T-helper 2 cell treated with Interferon-gamma antibody and Interleukin-4, amounts not matched to agents 5 μg/mL and 100 μg/mL, for 36 hours (primary cell): ENCODE results near the gene NEURL1.

ENCODE experiments used
- DNase-seq: peaks from one replicate; pipeline ENCODE4 v3.0.0; 2021; ENCODE audit warnings: low spot score
- H3K27ac Mint-ChIP-seq: one replicate; pipeline ENCODE4 v1.8.0; 2021; ENCODE audit warnings: mild to moderate bottlenecking, mixed read lengths
- H3K27me3 Mint-ChIP-seq: one replicate; pipeline ENCODE4 v1.8.0; 2021; ENCODE audit warnings: low read depth, mixed read lengths
- H3K36me3 Mint-ChIP-seq: one replicate; pipeline ENCODE4 v1.8.0; 2021; ENCODE audit warnings: low read depth, mixed read lengths
- H3K4me1 Mint-ChIP-seq: one replicate; pipeline ENCODE4 v1.8.0; 2021; ENCODE audit warnings: low read depth, mixed read lengths
- H3K4me3 Mint-ChIP-seq: one replicate; pipeline ENCODE4 v1.8.0; 2022; ENCODE audit warnings: mild to moderate bottlenecking, moderate library complexity, mixed read lengths
- H3K9me3 Mint-ChIP-seq: one replicate; pipeline ENCODE4 v1.8.0; 2021; ENCODE audit warnings: mixed read lengths

Gene NEURL1, protein sequence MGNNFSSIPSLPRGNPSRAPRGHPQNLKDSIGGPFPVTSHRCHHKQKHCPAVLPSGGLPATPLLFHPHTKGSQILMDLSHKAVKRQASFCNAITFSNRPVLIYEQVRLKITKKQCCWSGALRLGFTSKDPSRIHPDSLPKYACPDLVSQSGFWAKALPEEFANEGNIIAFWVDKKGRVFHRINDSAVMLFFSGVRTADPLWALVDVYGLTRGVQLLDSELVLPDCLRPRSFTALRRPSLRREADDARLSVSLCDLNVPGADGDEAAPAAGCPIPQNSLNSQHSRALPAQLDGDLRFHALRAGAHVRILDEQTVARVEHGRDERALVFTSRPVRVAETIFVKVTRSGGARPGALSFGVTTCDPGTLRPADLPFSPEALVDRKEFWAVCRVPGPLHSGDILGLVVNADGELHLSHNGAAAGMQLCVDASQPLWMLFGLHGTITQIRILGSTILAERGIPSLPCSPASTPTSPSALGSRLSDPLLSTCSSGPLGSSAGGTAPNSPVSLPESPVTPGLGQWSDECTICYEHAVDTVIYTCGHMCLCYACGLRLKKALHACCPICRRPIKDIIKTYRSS

DNA sequence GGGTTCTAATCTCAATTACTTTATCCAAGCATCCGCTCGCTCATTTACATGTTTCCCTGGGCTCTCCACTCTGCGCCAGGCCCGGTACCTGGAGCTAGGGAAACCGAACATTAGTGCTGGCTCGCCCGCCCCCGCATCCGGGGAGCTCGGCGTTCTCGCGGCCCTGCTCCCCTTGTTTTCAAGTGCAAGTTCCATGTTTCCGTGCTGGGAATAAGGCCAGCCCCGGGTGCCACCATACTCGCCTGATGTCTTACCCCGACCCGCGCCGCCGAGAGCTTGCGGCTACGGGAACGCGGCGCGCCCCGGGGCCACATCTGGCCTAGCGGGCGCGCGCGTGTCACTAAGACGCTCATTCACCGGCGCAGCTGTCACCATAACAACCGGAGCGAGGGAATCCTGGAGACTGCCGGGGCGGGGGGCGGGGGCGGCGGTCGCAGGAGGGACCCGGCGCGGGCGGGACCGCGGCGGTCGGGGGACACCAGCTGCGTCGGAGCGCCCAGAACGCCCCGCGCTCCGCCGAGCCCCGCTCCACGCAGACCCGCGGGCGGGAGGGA lies at the start of gene NEURL1:
Gene NEURL1, plus strand, starts transcription at position 344 of the 554 bp plus-strand sequence. CDS start 683 bp downstream, outside the sequence.
- Mint-ChIP-seq H3K4me3 (peak within 1 kb of the TSS; percentile 85), H3K9me3 (no peaks in the 10 kb centered on the region), H3K27ac (no peak within 1 kb of the TSS), H3K36me3 (no peaks in the 10 kb centered on the region), H3K27me3 (peaks cover 64% of the 10 kb centered on the region), H3K4me1 (peaks cover 9% of the 10 kb centered on the region)
- DNase-seq, result peak; percentile 36

DNA sequence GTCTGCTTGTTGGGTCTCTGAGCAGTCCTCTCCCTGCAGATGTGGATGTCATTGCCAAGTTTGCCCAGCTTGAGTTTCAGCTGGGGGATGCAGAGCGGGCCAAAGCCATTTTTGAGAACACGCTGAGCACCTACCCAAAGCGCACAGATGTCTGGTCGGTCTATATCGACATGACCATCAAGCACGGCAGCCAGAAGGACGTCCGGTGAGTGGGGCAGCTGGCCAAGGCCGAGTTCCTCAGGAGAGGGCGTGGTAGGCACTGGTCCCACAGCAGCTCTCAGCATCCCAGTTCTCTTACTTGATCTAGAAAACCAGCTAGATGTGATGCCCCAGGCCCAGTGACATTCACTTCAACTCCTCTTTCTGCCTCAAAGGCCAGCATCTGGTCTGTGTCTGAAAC lies 49.0 kb upstream of the NEURL1 start:
- H3K27me3 Mint-ChIP-seq, result no peaks in the 10 kb centered on the region
- H3K4me1 Mint-ChIP-seq, result peaks cover 27% of the 10 kb centered on the region
- H3K9me3 Mint-ChIP-seq, result no peaks in the 10 kb centered on the region
- DNase-seq, result no peak
- no peak overlapping the region for H3K27ac Mint-ChIP-seq
- peaks cover 73% of the 10 kb centered on the region for H3K36me3 Mint-ChIP-seq
- no peak overlapping the region for H3K4me3 Mint-ChIP-seq

DNA sequence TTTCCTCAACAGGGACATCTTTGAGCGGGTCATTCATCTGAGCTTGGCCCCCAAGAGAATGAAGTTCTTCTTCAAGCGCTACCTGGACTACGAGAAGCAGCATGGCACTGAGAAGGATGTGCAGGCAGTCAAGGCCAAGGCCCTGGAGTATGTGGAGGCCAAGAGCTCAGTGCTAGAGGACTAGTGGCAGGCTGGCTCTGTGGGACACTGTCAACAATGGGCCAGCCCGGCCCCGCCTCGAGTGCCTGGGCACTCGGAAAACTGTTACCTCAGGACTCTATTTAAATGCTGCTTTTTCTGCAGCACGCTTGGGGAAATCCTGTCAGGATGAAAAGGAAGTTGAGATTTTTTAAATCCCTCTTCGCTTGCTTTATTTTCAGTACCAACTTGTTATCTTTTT lies 48.1 kb upstream of the NEURL1 start:
- Mint-ChIP-seq H3K9me3 (no peaks in the 10 kb centered on the region), H3K27ac (no peak overlapping the region), H3K27me3 (no peaks in the 10 kb centered on the region), H3K4me3 (no peak overlapping the region), H3K4me1 (peaks cover 34% of the 10 kb centered on the region), H3K36me3 (peaks cover 75% of the 10 kb centered on the region)
- no peak for DNase-seq

DNA sequence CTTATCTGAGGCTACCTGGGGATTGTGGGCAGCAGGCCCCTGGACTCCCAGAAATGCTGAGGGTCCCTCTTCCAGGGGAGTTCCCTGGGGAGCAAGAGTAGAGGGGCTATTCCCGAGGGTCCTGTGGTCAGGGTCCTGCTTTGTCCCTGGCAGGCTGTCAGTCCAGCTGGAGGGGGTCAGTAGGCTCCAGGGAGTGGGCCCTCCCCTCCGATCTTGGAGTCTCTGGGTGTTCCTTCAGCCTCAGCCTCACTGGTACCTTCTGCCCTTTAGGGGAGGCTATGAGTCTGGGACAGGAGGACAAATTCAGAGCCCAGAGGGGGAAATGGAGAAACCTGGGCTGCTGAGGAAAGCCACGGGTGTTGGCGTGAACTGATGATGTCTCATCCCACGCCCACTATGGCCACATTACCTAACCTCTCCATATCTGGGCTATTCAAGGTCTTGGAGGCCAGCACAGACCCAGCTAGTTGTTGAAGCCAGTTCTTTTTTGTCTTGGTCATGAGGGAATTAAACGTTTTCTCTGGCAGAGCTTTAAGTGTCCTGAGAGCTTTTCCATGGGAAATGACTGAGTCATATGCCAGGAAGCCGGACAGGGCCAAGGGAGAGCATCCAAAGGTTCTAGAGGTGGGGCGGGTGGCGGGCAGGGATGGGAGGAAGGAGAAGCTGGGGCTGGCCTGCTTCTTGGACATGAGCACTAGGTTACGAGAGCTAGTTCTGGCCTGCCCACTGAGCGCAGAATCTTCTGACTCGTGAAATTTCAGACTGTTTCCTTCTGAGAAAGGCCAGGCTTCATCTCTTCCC lies 47.5 kb upstream of the NEURL1 start:
- H3K4me1 Mint-ChIP-seq, result peaks cover 40% of the 10 kb centered on the region
- peak overlapping the region; percentile 36 for H3K27ac Mint-ChIP-seq
- H3K9me3 Mint-ChIP-seq, result no peaks in the 10 kb centered on the region
- H3K36me3 Mint-ChIP-seq, result peaks cover 76% of the 10 kb centered on the region
- no peak overlapping the region for H3K4me3 Mint-ChIP-seq
- no peak for DNase-seq
- no peaks in the 10 kb centered on the region for H3K27me3 Mint-ChIP-seq

DNA sequence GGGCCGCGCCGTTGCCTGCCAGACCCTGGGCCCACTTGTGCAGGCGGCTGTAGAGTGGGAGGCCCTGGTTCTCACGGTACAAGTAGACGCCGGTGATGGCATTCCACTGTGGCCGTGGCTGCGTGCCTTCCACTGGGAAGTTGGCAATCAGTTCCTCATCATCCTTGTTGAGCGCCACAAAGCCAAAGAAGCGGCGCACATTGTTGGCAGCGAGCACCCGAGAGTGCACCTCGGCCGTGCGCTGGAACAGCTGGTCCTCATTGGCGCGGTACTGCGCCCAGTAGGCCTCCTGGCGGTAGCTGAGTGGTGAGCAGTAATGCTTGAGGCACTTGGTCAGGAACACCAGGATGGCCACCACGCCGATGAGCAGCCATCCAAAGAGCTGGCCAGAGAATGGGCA lies 46.3 kb upstream of the NEURL1 start:
- no peak for DNase-seq
- Mint-ChIP-seq H3K27ac (no peak overlapping the region), H3K4me3 (no peak overlapping the region), H3K4me1 (peaks cover 42% of the 10 kb centered on the region), H3K27me3 (no peaks in the 10 kb centered on the region), H3K36me3 (peaks cover 77% of the 10 kb centered on the region), H3K9me3 (no peaks in the 10 kb centered on the region)

DNA sequence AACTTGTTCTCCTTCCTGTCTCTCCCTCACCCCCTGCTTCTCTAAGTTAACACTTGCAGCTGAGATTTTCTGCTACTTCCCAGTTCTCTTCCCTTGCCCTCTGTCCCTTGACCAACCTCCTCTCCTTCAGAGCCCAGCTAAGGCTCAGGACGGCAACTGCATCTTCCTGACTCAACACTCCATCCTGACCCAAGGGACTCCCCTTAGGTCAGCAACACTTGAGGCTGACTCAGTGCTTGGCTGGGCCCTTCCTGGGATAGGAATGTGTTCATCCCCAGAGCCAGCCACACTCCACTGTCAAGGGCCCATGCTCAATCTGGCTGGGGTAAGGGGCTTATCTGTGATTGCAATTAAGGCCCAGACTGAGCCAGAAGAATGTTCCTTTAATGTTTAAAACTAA lies 44.8 kb upstream of the NEURL1 start:
- peaks cover 68% of the 10 kb centered on the region for H3K36me3 Mint-ChIP-seq

DNA sequence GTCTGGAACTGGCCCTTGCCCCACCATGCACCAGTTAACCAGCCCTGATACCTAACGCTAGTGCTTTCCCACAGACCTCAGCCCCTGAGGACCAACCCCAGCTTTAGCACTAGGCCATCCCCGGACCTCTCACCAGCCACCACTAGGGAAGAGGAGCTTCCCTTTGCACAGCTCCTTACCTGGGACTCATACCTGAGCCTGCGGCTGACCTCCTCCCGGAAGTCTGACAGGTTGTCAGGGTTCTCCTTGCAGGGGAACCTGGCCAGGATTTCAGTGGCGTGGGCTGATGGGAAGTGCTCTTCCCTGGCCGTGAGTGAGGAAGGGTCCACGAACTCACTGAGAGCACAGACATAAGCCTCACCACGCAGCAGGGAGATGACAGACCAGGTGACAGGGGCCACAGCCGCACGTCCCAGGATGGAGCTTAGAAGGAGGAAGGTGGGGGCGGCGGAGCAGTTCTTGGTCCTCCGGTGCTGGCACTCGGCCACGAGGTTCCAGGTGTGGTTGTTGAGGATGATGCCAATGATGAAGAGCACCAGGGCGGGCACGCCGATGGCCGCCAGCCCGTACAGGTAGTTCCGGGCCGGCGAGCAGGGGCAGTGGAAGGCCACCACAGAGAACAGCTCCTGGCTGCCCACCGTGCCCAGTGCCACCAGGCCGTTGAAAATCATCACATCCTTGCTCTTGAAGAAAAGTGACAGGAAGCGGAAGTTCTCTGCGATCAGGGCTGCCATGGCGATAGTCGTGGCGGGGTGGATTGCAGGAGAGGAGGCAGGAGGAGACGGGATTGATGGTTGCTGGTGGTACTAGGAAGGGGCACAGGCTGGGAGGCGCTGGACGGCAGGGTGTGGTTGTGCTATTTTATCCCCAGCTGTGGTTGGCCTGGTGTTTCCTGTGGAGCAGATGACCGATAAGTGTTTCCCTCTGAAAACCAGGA lies 44.0 kb upstream of the NEURL1 start:
- peaks cover 54% of the 10 kb centered on the region for H3K4me1 Mint-ChIP-seq
- peak overlapping the region; percentile 94 for H3K4me3 Mint-ChIP-seq
- peaks cover 60% of the 10 kb centered on the region for H3K36me3 Mint-ChIP-seq
- peak overlapping the region; percentile 58 for H3K27ac Mint-ChIP-seq
- no peaks in the 10 kb centered on the region for H3K9me3 Mint-ChIP-seq
- DNase-seq, result no peak
- no peaks in the 10 kb centered on the region for H3K27me3 Mint-ChIP-seq

More for the DNA sequence above, 44.8 kb upstream of the NEURL1 start:
- peaks cover 52% of the 10 kb centered on the region for H3K4me1 Mint-ChIP-seq
- H3K27me3 Mint-ChIP-seq, result no peaks in the 10 kb centered on the region
- H3K27ac Mint-ChIP-seq, result peak overlapping the region; percentile 3
- no peaks in the 10 kb centered on the region for H3K9me3 Mint-ChIP-seq
- peak overlapping the region; percentile 94 for H3K4me3 Mint-ChIP-seq
- no peak for DNase-seq

DNA sequence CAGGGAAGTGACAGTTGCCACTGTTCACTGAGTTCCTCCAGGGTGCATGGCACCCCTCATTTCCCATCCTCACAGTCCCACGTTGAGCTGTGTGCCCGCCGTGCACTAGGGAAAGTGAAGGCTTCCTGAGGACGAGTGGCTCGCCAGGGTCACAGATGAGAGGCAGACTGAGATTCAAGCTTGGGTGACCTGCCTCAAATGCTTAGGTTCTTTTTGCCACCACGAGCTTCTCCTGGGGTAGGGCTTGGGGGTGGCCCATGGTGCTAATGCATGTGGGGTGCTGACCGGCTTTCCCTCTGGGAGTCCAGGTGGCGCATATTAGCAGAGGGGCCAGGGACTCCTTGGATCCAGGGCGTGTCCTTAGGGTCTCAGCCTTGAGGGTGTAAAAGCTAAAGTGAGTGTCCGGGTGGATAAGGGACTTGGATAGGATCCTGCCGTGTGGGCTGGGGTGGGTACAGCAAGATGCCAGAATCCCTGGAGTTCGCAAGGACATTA lies 43.3 kb upstream of the NEURL1 start:
- H3K4me3 Mint-ChIP-seq, result peak overlapping the region; percentile 94
- DNase-seq, result no peak
- H3K27ac Mint-ChIP-seq, result peak overlapping the region; percentile 67
- no peaks in the 10 kb centered on the region for H3K9me3 Mint-ChIP-seq
- no peaks in the 10 kb centered on the region for H3K27me3 Mint-ChIP-seq
- H3K36me3 Mint-ChIP-seq, result peaks cover 55% of the 10 kb centered on the region
- H3K4me1 Mint-ChIP-seq, result peaks cover 54% of the 10 kb centered on the region

DNA sequence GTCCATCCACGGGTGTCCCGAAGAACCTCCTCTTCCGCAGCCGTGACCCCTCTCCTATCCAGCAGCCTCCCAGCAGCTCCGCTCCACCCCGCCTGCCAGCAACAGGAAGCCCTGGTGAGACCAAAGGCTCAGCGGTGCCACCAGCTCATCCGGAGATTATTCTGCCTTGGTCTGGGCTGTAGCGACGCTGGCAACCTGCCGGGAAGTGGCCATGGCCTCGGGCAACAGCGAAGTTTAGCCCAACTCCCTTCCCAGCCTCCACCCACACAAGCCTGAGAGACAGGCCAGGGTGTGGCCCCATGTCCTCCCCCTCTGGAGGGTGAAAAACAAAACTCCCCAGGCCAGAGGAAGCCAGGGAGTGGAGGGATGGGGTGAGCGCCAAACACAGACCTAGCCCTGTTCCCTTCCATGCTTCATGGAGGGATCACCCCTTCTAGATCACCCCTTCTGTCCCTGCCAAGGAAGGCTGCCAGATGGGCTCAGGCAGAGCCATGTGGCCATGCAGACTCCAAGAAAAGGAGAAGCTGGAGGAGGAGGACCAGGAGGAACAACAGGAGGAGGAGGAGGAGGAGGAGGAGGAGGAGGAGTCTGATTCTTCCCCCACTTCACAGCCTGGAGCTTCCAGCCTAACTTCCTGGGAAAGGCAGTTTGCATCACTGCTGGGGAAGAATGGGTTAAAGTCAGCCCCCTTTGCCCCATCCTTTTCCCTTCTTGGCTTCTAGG lies 42.3 kb upstream of the NEURL1 start:
- H3K27me3 Mint-ChIP-seq, result no peaks in the 10 kb centered on the region
- H3K4me1 Mint-ChIP-seq, result peaks cover 50% of the 10 kb centered on the region
- peaks cover 46% of the 10 kb centered on the region for H3K36me3 Mint-ChIP-seq
- no peaks in the 10 kb centered on the region for H3K9me3 Mint-ChIP-seq
- peak overlapping the region; percentile 86 for H3K27ac Mint-ChIP-seq
- H3K4me3 Mint-ChIP-seq, result peak overlapping the region; percentile 94
- DNase-seq, result peak; percentile 41

DNA sequence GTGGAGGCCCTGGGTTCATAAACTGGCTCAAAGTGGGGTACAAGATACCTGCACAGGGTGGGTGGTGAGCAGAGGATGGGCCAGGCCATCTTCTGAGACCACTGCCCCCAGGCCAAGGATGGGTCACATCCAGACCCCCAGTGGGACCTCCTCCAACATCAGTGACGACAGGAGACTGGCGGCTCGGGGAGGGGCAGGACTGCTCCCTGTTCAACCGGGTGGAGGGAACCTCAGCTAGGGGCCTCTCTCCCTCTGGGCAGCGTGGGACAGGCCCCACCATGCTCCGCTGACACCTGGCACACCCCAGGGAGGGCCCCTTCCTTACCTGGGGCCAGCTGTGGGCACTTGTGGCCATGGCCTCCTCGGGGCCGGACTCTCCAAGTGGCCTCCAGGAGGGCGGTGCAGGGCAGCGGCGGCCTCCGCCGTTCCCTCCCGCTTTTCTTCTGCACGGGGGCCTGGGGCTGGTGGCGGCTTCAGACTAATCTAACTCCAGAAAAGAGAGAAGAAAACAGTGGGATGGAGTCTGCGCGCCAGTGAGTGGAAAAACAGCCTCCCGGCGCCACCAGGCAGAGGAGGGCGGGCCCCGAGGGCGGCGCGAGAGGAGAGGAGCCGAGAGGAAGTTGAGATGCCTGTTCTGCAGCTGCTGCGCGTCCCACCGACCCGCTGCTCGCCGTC lies 41.5 kb upstream of the NEURL1 start, which contains the start of gene CALHM2:
Gene CALHM2, minus strand, starts transcription at position 540 of the 675 bp plus-strand sequence. CDS start 2,429 bp downstream, outside the sequence.
- Mint-ChIP-seq H3K27me3 (no peaks in the 10 kb centered on the region), H3K27ac (peak within 1 kb of the TSS; percentile 86), H3K4me3 (peak within 1 kb of the TSS; percentile 94), H3K9me3 (no peaks in the 10 kb centered on the region), H3K4me1 (peaks cover 45% of the 10 kb centered on the region), H3K36me3 (peaks cover 41% of the 10 kb centered on the region)
- DNase-seq, result peak; percentile 60

DNA sequence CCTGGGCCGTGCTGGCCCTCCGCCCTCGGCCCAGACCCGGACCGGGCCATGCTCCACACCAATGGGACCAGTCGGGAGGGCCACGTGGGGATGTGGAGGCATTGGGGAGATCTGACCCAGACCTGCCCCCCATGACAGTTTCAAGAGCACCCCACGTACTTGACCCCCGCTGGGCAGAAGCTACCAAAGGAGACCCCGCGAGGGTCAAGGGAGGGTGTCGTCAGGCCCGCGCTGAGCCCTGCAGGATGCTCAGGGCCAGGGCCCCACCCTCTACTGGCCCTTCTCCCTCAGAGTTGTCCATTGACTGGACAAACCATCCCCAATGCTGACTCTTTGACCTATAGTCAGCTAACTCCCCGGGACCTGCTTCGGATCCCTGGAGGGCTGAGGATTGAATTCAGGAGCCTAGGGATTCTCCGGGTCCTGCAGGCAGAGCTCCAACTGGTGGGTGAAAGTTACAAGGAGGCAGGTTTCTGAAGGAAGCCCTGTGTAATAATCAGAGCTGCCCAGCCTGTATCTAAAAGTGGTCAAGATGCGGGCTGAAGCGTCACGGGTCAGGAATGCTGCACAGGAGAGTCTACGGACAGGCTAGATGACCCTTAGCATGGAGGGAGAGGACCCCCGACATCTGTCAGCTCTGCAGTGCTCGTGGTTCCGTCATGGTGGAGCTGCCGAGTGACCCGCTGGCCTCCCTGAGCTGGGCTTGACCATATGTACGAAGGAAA lies 40.8 kb upstream of the NEURL1 start:
- no peaks in the 10 kb centered on the region for H3K9me3 Mint-ChIP-seq
- peak overlapping the region; percentile 94 for H3K4me3 Mint-ChIP-seq
- peaks cover 34% of the 10 kb centered on the region for H3K36me3 Mint-ChIP-seq
- H3K27ac Mint-ChIP-seq, result peak overlapping the region; percentile 57
- peaks cover 41% of the 10 kb centered on the region for H3K4me1 Mint-ChIP-seq
- H3K27me3 Mint-ChIP-seq, result no peaks in the 10 kb centered on the region
- no peak for DNase-seq
